ENCODE data around the gene ANKDD1A.

The ANKDD1A gene

DNA sequence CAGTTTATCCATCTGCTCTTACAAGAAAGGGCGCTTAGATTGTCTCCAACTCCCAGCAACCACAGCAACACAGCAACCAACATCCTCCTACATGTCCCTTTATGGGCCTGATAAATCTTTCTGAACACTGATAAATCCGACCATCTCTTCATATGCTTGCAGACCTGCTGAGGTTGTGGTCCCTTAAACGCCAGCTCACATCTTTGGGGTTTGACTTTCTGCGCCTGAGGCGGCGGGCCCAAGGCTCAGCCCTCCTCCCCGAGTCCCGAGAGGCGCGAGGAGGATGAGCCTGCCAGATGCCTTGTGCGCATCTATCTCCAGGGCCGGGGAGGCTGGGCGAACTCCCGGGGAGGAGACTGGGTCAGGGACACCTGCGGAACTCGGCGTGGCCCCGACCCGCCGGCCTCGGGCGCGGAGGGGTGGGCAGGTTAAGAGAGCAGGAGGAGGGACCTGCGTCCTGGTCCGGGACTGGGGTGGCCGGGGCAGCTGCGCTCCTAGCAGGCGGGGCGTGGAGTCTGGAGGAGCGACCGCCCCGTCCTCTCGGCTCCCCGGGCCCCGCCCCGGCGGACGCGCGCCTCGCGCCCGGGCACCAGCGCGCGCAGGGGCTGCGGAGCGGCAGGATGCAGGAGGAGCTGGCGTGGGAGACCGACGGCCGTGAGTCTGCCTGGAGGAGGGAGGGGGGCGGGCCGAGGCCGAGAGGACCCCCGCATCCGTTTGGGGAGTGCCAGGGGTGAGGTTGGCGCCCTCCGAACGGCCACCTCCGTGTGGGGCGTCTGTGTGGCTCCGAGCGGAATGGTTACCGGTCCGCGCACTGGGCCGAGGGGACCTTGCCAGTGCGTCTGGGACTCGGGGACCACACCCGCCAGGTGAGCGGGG, at the start of gene ANKDD1A:
Gene ANKDD1A (plus strand): TSS at position 592 of the 876 bp plus-strand sequence. CDS start 29 bp downstream, at position 621.
- peak; percentile 79 for DNase-seq

DNA sequence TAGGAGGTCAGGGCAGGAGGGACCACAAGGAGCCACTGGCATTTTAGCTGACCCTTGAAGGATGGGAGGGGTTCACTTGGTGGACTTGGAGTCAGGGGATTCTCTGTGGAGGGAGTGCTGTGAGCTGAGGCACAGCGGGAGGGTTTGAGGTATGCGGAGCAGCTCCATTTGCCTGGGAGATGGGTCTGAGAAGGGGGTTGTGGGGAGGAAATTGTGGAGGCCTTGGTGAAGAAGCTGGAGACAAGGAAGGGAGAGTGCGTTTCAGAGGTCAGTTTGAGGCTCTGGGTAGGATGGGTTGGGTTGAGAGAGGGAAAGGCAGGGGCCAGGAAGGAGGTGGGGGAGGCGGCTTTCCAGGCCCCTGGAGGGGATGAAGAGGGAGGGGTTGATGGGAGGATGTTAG, 49.7 kb upstream of the ANKDD1A start:
- DNase-seq, result no peak

DNA sequence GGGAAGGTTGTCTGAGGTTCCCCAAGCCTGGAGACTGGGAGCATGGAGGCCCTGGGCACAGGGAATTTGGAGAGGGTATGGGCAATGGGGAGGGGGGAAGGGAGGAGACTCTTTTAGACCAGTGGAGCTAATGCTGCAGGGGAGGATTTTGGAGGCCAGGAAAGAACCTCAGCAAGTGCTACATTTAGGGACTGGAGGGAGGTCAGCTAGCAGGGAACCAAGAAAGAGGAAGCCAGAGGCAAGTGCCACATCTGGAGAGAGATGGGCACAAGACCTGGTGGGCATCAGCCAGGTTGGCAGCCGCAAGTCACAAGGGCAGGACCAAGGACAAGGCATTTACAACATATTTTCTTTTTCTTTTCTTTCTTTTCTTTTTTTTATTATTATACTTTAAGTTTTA, 49.3 kb upstream of the ANKDD1A start:
- no peak for DNase-seq

DNA sequence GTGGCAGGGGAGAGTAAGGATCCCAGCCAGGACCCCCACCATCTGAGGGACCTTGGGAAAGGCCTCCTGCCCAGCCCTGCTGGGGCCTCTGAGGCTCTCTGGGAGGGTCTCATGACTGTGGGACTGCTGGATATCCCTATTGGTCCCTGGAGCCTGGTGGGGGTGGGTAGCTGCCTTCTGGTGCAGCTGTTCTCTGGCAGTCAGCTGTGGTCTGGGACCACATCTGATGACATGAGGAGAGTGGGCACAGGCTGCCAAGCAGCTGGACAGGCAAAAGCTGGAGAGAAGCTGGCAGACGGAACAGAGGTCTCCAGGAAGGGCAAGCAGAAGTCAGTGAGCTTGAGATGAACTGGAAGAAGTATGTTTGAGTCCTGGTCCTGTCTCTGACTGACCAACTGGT, 47.6 kb upstream of the ANKDD1A start:
- no peak for DNase-seq

DNA sequence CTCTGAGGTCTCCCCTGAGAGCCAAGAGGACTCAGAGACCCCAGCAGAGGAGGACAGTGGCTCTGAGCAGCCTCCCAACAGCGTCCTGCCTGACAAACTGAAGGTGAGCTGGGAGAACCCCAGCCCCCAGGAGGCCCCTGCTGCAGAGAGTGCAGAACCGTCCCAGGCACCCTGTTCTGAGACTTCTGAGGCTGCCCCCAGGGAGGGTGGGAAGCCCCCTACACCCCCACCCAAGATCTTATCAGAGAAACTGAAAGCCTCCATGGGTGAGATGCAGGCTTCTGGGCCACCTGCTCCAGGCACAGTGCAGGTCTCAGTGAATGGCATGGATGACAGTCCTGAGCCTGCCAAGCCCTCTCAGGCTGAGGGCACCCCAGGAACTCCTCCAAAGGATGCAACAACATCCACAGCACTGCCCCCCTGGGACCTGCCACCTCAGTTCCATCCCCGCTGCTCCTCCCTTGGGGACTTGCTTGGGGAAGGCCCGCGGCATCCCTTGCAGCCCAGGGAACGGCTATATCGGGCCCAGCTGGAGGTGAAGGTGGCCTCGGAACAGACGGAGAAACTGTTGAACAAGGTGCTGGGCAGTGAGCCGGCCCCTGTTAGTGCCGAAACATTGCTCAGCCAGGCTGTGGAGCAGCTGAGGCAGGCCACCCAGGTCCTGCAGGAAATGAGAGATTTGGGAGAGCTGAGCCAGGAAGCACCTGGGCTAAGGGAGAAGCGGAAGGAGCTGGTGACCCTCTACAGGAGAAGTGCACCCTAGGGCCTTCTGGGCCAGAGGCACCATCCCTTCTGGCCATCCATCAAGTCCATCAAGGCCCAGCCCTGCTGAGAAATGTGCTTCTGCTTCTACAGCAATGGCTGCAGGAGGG, 46.3 kb upstream of the ANKDD1A start:
- no peak for DNase-seq

DNA sequence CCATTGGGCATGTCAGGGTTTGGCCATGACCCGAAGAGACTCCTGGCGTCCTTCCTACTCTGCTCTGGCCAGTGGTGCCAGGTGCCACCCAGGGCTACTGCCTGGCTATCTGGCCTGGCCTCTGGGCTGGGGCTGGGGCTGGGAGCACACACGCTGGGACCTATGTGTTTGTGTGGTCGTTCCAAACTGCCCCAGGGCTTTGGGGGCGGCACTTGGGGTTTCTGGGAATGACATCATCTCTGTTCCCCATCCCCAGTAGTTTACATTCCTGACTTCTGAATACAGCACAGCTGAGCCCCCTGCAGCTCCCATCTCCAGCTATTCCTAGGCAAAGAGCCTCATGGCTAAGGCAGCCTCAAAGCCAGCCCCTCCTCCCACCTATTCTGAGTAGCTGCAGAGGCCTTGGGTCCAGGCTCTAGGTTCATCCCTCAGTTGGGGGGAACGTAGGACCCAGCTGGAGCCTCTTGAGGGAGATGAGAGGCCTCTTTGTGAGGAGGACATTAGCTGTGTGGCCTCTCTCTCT, 45.6 kb upstream of the ANKDD1A start:
- no peak for DNase-seq

DNA sequence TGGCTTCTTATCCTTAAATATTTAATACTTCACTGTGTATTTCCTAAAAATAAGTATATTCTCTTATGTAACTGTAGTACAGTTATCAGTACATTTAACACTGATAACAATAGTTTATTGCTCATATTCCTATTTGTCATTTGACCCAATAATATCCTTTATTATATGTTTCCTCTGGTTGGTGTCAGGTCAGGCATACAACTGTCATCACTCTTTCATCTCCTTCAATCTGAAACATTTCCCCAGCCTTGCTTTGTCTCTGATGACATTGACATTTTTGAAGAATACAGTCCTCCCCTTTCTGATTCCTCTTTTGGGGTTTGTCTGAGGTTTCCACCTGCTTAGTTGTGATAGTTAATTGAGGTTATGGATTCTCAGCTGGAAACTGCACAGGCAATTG, 42.2 kb upstream of the ANKDD1A start:
- no peak for DNase-seq

DNA sequence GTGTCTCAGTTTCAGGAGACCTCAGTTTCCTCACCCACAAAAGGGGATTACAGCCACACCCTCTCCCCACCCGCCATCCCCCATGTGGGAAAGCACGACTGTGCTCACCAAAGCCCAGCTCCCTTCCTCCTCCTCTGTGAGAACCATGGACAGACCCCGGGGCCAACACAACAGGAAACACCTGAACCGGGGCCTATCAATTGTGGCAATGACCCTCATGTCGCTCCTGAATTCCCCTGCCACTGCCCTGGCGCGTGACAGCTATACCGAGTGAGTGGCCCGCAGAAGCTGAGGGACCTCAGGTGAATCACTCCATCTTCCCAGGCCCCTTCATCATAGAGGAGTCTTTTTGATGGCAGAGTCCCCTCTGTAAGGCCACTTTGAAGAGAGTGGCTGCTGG, 41.3 kb upstream of the ANKDD1A start:
- DNase-seq, result no peak

DNA sequence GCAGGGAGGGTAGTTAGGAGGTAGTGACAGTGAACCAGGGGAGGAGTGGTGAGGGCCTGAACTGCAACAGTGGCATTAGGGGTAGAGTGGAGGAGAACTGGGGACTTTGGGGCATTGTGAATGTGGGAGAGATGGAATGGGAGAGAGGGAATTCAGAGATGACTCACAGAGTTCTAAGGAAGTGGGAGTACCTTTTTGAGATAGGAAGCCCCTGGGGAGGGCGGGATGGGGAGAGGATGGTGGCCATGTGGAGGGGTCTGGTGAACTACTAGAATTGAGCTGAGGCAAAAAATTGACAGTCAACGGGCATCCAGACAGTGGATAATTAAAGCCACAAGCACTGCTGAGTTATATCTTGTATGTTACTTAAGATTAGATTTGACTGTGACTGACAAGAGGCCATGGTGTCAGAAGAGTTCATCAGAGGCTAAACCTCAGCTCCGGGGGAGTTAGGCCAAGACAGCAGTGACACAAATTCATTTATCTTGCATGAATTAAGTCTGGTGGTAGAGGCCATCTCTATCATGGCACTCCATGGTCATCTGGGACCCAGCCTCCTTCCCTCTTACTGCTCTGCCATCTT, 36.0 kb upstream of the ANKDD1A start:
- DNase-seq, result no peak

DNA sequence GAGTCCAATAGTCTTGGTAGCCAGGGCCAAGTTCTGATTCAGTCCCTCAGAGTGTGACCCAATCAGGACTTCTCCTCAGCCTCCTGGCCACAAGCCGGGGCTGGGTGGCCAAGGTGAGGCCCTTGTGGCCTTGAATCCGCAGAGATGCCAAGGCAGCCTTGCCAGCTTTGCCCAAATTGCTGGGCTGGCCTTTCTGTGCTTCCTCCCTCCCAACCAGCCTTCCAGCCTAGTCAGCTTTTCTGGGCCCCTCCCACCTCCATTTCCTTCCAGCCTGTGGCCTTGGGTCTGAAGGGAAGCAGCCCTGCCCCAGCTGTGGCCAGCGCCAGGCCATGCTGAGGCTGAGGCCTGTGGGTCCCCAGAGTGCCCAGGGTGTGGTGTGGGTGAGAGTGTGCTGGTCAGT, 34.3 kb upstream of the ANKDD1A start:
- DNase-seq, result no peak

DNA sequence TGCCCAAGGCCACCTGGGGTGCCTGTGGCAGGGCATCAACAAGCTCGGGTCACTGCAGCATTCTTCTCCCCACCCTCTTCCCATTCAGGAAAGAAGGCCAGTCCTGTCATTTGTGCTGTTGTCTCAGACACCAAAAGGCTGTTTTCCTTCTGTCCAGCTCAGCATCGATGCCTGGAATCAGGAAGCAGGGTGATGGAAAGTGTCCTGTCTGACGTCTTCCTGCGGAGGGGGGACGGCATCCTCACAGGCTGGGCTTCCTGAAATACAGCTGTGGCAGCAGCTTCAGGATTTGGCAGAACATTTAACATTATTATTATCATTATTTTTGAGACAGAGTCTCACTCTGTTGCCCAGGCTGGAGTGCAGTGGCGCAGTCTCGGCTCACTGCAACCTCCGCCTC, 33.0 kb upstream of the ANKDD1A start:
- no peak for DNase-seq

DNA sequence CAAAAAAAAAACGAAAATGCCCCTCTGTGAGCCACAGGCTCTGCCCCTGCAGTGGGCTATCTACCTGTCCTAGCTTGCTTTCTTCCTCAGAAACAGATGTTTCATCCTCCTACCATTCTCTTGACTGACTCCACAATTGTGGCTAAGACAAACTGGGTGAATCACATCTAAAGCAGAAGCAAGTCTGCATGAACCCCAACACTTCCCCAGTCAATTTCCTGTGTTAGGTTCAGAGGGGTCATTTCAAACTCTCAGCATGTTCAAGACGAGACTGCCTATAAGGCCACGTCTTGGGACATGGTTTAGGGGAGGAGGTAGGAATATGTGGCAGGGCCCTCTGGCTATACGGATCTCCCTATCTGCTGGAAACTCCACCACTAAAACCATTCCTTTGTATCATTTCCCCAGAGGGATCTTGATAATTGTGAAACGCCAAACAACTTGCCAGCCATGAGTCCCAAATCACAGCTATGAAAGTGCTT, 28.6 kb upstream of the ANKDD1A start:
- no peak for DNase-seq

DNA sequence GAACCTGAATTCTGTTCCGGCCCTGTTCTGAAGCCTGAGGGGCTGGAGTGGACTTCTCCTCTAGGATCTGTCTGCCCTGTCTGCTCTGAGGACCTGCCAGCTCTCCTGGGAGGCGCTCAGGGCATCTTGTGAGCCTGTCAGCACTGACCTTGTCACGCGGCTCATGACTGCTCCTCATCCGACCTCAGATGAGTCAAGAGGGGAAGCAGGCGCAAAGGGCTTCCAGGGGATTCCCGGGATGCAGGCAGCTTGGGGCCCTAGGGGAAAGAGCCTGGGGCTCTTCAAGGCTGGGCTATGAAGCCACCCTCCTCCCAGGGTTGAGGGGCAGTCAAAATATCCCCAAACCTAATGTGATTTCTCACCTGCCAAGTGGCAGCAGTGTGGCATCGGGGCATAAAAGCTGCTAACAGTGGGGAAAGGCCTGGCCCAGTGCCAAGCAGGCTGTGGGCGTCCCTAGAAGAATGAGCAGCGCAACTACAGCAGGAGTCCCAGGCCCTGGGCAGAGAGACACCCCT, 27.6 kb upstream of the ANKDD1A start:
- DNase-seq, result peak; percentile 90

DNA sequence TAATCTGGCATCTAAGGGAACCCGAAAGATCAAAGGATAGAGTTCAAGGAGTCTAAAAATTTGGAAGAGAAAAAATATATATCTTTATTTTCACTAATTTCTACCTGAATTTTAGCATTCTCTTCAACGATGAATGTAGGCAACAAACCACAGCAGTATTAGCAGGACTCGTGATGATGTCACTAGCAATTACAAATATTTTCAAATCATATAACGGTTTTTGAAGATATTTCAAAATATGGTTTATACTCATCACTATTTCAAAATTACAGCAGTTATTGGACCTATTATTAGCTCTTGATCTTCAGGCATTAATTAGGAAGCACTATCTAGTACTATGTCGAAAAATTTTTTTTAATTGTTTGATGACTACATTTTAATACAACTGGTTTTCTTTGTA, 27.0 kb upstream of the ANKDD1A start:
- DNase-seq, result no peak

DNA sequence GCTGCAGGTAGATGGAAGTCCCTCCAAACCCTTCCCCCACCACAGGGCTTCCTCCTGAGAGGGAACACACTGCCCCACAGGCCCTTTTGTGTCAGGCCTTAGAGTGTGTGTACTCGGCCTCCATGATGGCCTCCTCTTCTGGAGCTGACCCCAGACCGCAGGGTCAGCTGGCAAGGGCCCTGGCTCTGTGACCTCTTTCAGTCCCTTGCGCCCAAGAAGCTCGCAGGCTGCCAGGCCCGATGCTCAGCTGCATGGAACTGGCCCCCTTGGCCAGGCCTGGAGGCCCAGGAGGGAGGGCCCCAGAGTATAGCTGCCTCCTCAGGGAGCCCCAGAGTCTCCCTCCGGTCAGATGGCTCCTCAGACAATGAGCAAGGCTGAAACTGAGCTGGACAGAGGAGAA, 23.4 kb upstream of the ANKDD1A start:
- no peak for DNase-seq

DNA sequence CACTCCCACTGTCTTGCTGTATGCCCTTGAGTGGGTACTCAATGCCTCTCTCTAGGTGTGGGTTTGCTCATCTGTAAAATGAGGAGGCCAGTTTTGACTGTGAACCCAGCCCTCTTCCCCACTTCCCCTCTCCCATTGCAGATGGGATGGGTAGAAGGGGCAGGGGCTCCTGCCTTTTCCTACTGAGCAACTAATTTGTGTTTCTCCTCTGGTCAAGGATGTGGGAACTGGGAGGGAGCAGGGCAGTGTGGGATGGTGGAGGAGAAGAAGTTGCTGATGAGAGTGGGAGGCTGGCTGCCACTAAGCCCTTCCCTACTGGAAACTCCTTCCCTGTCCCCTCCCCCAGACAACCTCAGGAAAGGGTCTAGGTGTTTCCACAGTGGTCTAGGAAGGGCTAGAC, 20.1 kb upstream of the ANKDD1A start:
- DNase-seq, result no peak

DNA sequence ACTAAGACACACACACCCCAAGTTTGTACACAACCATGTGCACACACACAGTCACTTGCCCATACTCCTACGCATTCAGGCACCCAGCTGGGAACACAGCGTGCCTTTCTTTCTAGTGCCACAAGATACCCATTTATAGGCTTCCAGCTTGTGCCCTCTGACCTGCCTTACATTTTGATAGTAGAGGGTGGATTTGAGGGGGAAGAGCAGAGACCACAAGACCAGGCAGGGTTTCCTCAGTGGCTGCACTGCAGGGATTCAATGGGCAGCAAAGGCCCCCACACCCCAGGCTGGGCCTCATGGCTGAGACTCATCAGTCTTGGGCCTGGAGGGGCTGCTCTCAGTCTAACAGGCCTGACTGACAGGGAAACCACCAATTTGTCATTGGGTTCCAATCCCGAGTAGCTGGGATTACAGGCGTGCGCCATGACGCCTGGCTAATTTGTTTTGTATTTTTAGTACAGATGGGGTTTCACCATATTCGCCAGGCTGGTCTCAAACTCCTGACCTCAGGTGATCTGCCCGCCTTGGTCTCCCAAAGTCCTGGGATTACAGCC, 18.8 kb upstream of the ANKDD1A start:
- peak; percentile 76 for DNase-seq

DNA sequence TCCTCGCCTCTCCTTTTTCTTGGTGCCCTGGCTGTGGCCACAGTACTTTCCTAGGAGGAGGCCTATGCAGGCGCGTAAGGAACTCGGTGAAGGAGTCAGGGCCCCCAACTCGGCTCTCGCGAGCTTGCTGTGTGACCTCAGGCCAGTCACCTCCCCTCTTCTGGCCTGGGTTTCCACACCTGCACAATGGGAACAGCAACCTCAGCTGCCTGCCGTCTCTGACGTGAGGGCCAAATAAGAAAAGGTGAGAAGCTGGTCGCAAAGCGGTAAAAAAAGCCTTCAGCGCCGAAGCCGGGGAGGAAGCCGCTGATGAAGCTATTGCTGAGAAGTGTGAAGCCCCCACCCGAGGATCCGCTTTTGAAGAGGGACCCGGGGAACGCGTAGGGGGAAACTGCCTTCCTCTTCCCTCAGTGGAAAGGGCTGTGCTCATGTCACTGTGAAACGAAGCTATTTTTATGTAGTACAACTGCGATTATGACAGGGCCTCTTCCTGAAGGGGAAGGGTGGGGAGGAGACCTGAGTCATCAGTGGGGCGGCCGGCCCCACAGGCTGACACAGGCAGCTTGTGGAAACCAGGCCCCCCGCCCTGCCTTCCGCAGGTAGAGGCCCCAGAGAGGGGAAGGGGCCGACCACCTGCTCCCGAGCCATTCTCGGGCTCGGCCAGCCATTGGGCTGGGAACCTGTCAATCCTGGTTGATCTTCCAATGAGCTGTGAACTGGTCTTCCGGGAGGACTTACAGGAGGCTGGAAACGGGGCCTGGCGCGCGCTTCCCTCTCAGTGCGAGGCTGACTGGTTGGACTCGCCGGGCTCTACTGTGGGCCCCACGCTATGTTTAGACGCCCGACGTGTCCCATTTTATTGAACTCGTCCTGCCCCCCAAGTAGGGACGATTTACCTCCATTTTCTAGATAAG, 18.0 kb upstream of the ANKDD1A start:
- DNase-seq, result peak; percentile 98

DNA sequence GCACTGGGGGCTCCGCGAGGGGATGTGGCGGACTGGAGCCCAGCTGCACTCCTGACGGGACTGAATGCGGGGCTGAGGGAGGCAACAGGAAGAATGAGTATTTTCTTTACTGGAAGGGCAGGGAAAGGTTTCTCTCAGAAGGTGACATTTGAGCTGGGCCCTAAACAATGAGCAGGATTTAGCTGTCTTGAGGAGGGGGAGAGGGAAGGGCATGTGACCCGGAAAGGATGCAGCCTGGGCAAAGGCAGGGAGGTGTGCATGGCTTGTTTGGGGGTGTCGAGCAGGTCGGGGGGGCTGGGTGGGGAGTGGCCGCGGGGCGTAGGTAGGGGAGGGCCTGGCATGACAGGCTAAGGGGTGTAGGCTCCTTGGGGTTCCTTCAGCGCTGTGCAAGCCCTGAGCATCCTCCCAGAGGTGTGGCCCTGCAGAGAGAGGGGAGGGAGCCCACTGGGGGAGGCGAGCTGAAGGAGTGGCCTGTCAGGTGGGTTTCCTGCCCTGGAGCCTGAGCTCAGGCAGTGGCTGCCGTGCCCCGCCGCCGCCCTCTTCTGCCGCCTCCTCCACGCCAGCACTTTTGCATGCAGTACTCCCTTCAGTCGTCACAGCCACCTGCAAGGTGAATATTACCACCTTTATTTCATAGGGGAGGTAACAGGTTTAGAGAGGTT, 17.2 kb upstream of the ANKDD1A start:
- DNase-seq, result peak; percentile 83

DNA sequence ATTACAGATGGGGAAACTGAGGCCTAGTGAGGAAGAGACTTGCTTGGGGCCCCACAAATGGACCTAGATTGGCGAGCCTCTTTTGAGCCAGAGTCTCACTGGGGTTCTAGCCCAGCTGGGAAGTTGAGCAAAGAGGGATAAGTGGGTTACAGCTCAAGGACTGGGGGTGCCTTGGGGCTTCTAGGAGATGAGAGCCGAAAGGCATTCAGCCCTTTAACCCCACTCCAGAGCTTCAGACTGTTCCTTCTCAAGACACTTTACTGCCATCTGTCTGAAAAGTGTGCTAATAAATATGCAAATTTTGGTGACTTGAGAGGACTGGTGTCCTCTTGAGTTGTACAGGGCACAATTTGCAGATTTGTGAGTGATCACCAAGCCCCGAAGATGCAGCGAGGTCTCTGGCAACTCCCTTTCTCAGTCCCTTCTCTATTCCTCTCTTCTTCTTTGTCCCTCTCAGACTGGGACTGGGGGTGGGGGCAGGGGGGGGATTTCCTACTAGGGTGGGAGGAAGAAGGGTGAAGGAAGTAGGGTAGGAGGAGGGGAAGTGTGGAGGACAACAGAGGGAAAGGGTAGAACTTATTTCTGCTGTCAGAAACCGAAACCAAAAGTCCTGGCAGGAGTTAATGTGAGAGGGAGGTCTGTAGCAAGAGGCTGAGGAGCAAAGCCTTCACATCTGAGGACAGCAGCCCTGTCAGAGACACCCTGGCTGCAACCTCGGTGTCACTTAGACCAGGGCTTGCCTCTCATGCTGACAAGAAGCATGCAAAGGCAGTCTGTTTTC, 16.2 kb upstream of the ANKDD1A start:
- DNase-seq, result no peak
